Trophoblast cell (in vitro differentiated cells and primary cell): ENCODE data around the gene PARN.
"Not testable (repeated sequence)": the region's sequence is repeated elsewhere in the genome, so short reads cannot be mapped to it uniquely, and the experiment has no call there.

Source experiments
- DNase-seq, 2 donors: peaks; one replicate each; pipeline ENCODE4 v3.0.0-alpha.2; 2016
- H2AFZ ChIP-seq: 2 replicates; pipeline ENCODE4 v1.6.1; 2013; ENCODE audit warnings: low read length, moderate library complexity, mild to moderate bottlenecking; ENCODE audit not compliant: insufficient read depth, poor library complexity
- H2AK5ac ChIP-seq: 2 replicates; pipeline ENCODE4 v1.6.1; 2013; ENCODE audit warnings: mild to moderate bottlenecking, low read length
- H2BK120ac ChIP-seq: 2 replicates; pipeline ENCODE4 v1.6.1; 2013; ENCODE audit warnings: low read length, mild to moderate bottlenecking, moderate library complexity; ENCODE audit not compliant: insufficient read depth, poor library complexity
- H2BK12ac ChIP-seq: 2 replicates; pipeline ENCODE4 v1.6.1; 2013; ENCODE audit warnings: mild to moderate bottlenecking, low read length, moderate library complexity
- H2BK5ac ChIP-seq: 2 replicates; pipeline ENCODE4 v1.6.1; 2013; ENCODE audit warnings: low read length, low read depth, moderate library complexity, mild to moderate bottlenecking; ENCODE audit not compliant: poor library complexity
- H3K14ac ChIP-seq: 2 replicates; pipeline ENCODE4 v1.6.1; 2013; ENCODE audit warnings: mild to moderate bottlenecking, low read length
- H3K18ac ChIP-seq: 2 replicates; pipeline ENCODE4 v1.6.1; 2013; ENCODE audit warnings: mild to moderate bottlenecking, low read length
- H3K23ac ChIP-seq: 2 replicates; pipeline ENCODE4 v1.6.1; 2013; ENCODE audit warnings: low read length
- H3K27ac ChIP-seq: 2 replicates; pipeline ENCODE4 v1.5.1; 2013; ENCODE audit warnings: low read depth, mild to moderate bottlenecking, inconsistent platforms, low read length, moderate library complexity
- H3K27me3 ChIP-seq: 2 replicates; pipeline ENCODE4 v1.6.1; 2013; ENCODE audit warnings: inconsistent platforms, mild to moderate bottlenecking, low read length, moderate library complexity; ENCODE audit not compliant: insufficient read depth
- H3K36me3 ChIP-seq, 2 experiments: 1 replicate in 1 of 2; 2 replicates in 1 of 2; pipeline ENCODE4 v1.6.1; 2013; ENCODE audit warnings: low read length in 2 of 2, mild to moderate bottlenecking in 2 of 2, moderate library complexity in 1 of 2; ENCODE audit not compliant: insufficient read depth in 2 of 2, control insufficient read depth in 1 of 2
- H3K4ac ChIP-seq: 2 replicates; pipeline ENCODE4 v1.6.1; 2013; ENCODE audit warnings: low read depth, mild to moderate bottlenecking, low read length, moderate library complexity
- H3K4me1 ChIP-seq, 2 experiments: 1 replicate in 1 of 2; 2 replicates in 1 of 2; pipeline ENCODE4 v1.6.1; 2013; ENCODE audit warnings: low read length in 2 of 2, mild to moderate bottlenecking in 2 of 2, moderate library complexity in 1 of 2; ENCODE audit not compliant: insufficient read depth in 2 of 2, control insufficient read depth in 1 of 2
- H3K4me2 ChIP-seq: 2 replicates; pipeline ENCODE4 v1.6.1; 2013; ENCODE audit warnings: inconsistent platforms, mild to moderate bottlenecking, low read length, moderate library complexity
- H3K4me3 ChIP-seq: 2 replicates; pipeline ENCODE4 v1.5.1; 2013; ENCODE audit warnings: mild to moderate bottlenecking, low read depth, low read length, inconsistent platforms
- H3K79me1 ChIP-seq: one replicate; pipeline ENCODE4 v1.6.1; 2013; ENCODE audit warnings: low read length
- H3K79me2 ChIP-seq: 2 replicates; pipeline ENCODE4 v1.6.1; 2013; ENCODE audit warnings: low read length, mild to moderate bottlenecking; ENCODE audit not compliant: control insufficient read depth, insufficient read depth, poor library complexity
- H3K9ac ChIP-seq: 2 replicates; pipeline ENCODE4 v1.6.1; 2013; ENCODE audit warnings: mild to moderate bottlenecking, low read length
- H3K9me3 ChIP-seq: 2 replicates; pipeline ENCODE4 v1.6.1; 2013; ENCODE audit warnings: low read depth, mild to moderate bottlenecking, control low read depth, inconsistent platforms, low read length; ENCODE audit not compliant: insufficient read depth
- H4K12ac ChIP-seq: 2 replicates; pipeline ENCODE4 v1.6.1; 2013; ENCODE audit warnings: low read depth, mild to moderate bottlenecking, low read length, moderate library complexity
- H4K8ac ChIP-seq: 2 replicates; pipeline ENCODE4 v1.6.1; 2013; ENCODE audit warnings: low read depth, mild to moderate bottlenecking, low read length, moderate library complexity
- H4K91ac ChIP-seq: one replicate; pipeline ENCODE4 v1.6.1; 2013; ENCODE audit warnings: low read depth, mild to moderate bottlenecking, low read length, moderate library complexity
- WGBS: extraction: QIAGEN DNeasy Blood & Tissue Kit; methylation state at CpG from one replicate; pipeline ENCODE4 v1.1.7; 2013; ENCODE audit warnings: missing lambda C conversion rate; ENCODE audit not compliant: insufficient read length, insufficient coverage; ENCODE audit errors: extremely low coverage; 5-methylcytosine and 5-hydroxymethylcytosine counted together

Gene PARN

GRCh38 chr16:14399378-14400284 is 230.4 kb downstream of the PARN start:
- peak overlapping the region; percentile 99 for H2BK12ac ChIP-seq
- H3K14ac ChIP-seq, result peak overlapping the region; percentile 92
- no CpG with 5 or more reads among the region's 25 CpGs for WGBS
- H4K8ac ChIP-seq, result peak overlapping the region; percentile 95
- DNase-seq, result peak; percentile 15 to 46
- H2AK5ac ChIP-seq, result peak overlapping the region; percentile 98
- no peaks in the 10 kb centered on the region for H3K9me3 ChIP-seq
- H3K79me2 ChIP-seq, result peaks cover 6% of the 10 kb centered on the region
- H3K23ac ChIP-seq, result no peak overlapping the region
- no peaks in the 10 kb centered on the region for H3K36me3 ChIP-seq
- H2BK5ac ChIP-seq, result peak overlapping the region; percentile 97
- H3K79me1 ChIP-seq, result peaks cover 19% of the 10 kb centered on the region
- peak overlapping the region; percentile 99 for H3K27ac ChIP-seq
- no peak overlapping the region for H3K9ac ChIP-seq
- peak overlapping the region; percentile 31 for H3K4me2 ChIP-seq
- H3K4me3 ChIP-seq, result no peak overlapping the region
- no peaks in the 10 kb centered on the region for H3K27me3 ChIP-seq
- peak overlapping the region; percentile 91 for H4K12ac ChIP-seq
- H2AFZ ChIP-seq, result peak overlapping the region; percentile 66
- H4K91ac ChIP-seq, result peak overlapping the region; percentile 97
- peak overlapping the region; percentile 16 for H3K4ac ChIP-seq
- H3K4me1 ChIP-seq, result peaks cover 19% of the 10 kb centered on the region in 2 experiments
- H2BK120ac ChIP-seq, result peak overlapping the region; percentile 86
- H3K18ac ChIP-seq, result peak overlapping the region; percentile 97

GRCh38 chr16:14398014-14398717 is 231.9 kb downstream of the PARN start:
- H3K27me3 ChIP-seq, result no peaks in the 10 kb centered on the region
- peak overlapping the region; percentile 98 for H2AK5ac ChIP-seq
- H3K79me1 ChIP-seq, result peaks cover 19% of the 10 kb centered on the region
- peak overlapping the region; percentile 53 for H3K14ac ChIP-seq
- peak overlapping the region; percentile 88 for H4K91ac ChIP-seq
- peak overlapping the region; percentile 100 for H2BK12ac ChIP-seq
- no peaks in the 10 kb centered on the region for H3K9me3 ChIP-seq
- no peak overlapping the region for H4K12ac ChIP-seq
- peak overlapping the region; percentile 67 for H3K18ac ChIP-seq
- no peak overlapping the region for H3K27ac ChIP-seq
- no peak overlapping the region for H3K4me2 ChIP-seq
- H3K23ac ChIP-seq, result no peak overlapping the region
- DNase-seq, result no peak
- H3K4ac ChIP-seq, result no peak overlapping the region
- no peak overlapping the region for H3K4me3 ChIP-seq
- no peak overlapping the region for H4K8ac ChIP-seq
- no peaks in the 10 kb centered on the region for H3K36me3 ChIP-seq
- no peak overlapping the region for H3K9ac ChIP-seq
- peaks cover 6% of the 10 kb centered on the region for H3K79me2 ChIP-seq
- WGBS, result no CpG with 5 or more reads among the region's 11 CpGs
- H3K4me1 ChIP-seq, result peaks cover 19% of the 10 kb centered on the region in 2 experiments
- no peak overlapping the region for H2AFZ ChIP-seq
- peak overlapping the region; percentile 64 for H2BK120ac ChIP-seq
- H2BK5ac ChIP-seq, result peak overlapping the region; percentile 6

GRCh38 chr16:14395710-14396304 is 234.3 kb downstream of the PARN start:
- not testable (repeated sequence) for H2AFZ ChIP-seq, H2BK12ac ChIP-seq
- H3K4me1 ChIP-seq, result peaks cover 19% of the 10 kb centered on the region in 2 experiments

GRCh38 chr16:14394834-14395233 is 235.2 kb downstream of the PARN start:
- Histone ChIP-seq H2AK5ac (no peak overlapping the region), H2BK5ac (no peak overlapping the region), H3K4me2 (no peak overlapping the region), H3K9me3 (no peaks in the 10 kb centered on the region), H3K27me3 (no peaks in the 10 kb centered on the region), H3K27ac (no peak overlapping the region), H3K23ac (no peak overlapping the region), H3K4me1 (peaks cover 11% of the 10 kb centered on the region in 2 experiments), H3K79me2 (peaks cover 2% of the 10 kb centered on the region), H3K36me3 (no peaks in the 10 kb centered on the region), H3K4ac (no peak overlapping the region), H4K8ac (no peak overlapping the region), H3K18ac (no peak overlapping the region), H3K14ac (no peak overlapping the region), H2BK12ac (no peak overlapping the region), H4K12ac (no peak overlapping the region), H4K91ac (no peak overlapping the region), H2BK120ac (no peak overlapping the region), H2AFZ (no peak overlapping the region), H3K4me3 (no peak overlapping the region), H3K9ac (no peak overlapping the region), H3K79me1 (peaks cover 10% of the 10 kb centered on the region)
- no CpG with 5 or more reads among the region's 3 CpGs for WGBS
- DNase-seq, result no peak

More at GRCh38 chr16:14395710-14396304, 234.3 kb downstream of the PARN start:
- H3K27me3 ChIP-seq, H4K8ac ChIP-seq, H3K79me2 ChIP-seq, H2AK5ac ChIP-seq, H3K4me2 ChIP-seq, H4K12ac ChIP-seq, H2BK120ac ChIP-seq, H3K4ac ChIP-seq, H3K36me3 ChIP-seq, DNase-seq, H3K27ac ChIP-seq, H2BK5ac ChIP-seq, H3K4me3 ChIP-seq, H4K91ac ChIP-seq, H3K18ac ChIP-seq, H3K9ac ChIP-seq, H3K14ac ChIP-seq, H3K23ac ChIP-seq, H3K9me3 ChIP-seq: not testable (repeated sequence)
- no CpG with 5 or more reads among the region's 10 CpGs for WGBS
- H3K79me1 ChIP-seq, result peaks cover 19% of the 10 kb centered on the region
